GM23338 (cell line): ENCODE measurements around the gene CTNND2. TPM values are rescaled to one million over a fixed set of nuclear protein-coding genes. Genes with fewer than 3 reads are reported as not detected.

Experiments used
- ATAC-seq: fragments of 200-7000 bp; cut with Tn5 transposase; 3 replicates; pipeline ENCODE4 v1.9.1; 2020
- DNase-seq: peaks from one replicate; pipeline ENCODE4 v3.0.0-alpha.2; 2015; ENCODE audit warnings: low spot score
- H2AFZ ChIP-seq: fragments of 200-600 bp; sonication (generic); 2 replicates; pipeline ENCODE4 v1.8.0; 2016; ENCODE audit warnings: antibody characterized with exemption, mild to moderate bottlenecking, moderate library complexity
- H3F3A ChIP-seq: fragments of 200-600 bp; sonication (generic); replicated peaks from 2 replicates; pipeline ENCODE4 v1.8.0; 2017; ENCODE audit warnings: antibody characterized with exemption, mixed run types, low read depth
- H3K27ac ChIP-seq: fragments of 200-600 bp; sonication (generic); 2 replicates; pipeline ENCODE4 v1.6.1; 2016; ENCODE audit warnings: low read depth
- H3K27me3 ChIP-seq: fragments of 200-600 bp; sonication (generic); 2 replicates; pipeline ENCODE4 v1.8.0; 2016; ENCODE audit warnings: mild to moderate bottlenecking, mixed run types, moderate library complexity; ENCODE audit not compliant: insufficient read depth
- H3K36me3 ChIP-seq: fragments of 200-600 bp; sonication (generic); 2 replicates; pipeline ENCODE4 v1.8.0; 2016; ENCODE audit warnings: mild to moderate bottlenecking; ENCODE audit not compliant: insufficient read depth
- H3K4me1 ChIP-seq: fragments of 200-600 bp; sonication (generic); 2 replicates; pipeline ENCODE4 v1.8.0; 2016; ENCODE audit warnings: mild to moderate bottlenecking, moderate library complexity; ENCODE audit not compliant: insufficient read depth
- H3K4me2 ChIP-seq: fragments of 200-600 bp; sonication (generic); 2 replicates; pipeline ENCODE4 v1.7.1; 2017; ENCODE audit warnings: mixed run types
- H3K4me3 ChIP-seq: fragments of 200-600 bp; sonication (generic); 2 replicates; pipeline ENCODE4 v1.6.1; 2016; ENCODE audit warnings: mixed run types
- H3K79me2 ChIP-seq: fragments of 200-600 bp; sonication (generic); replicated peaks from 2 replicates; pipeline ENCODE4 v1.8.0; 2017; ENCODE audit warnings: mild to moderate bottlenecking; ENCODE audit not compliant: insufficient read depth
- H3K9me2 ChIP-seq: fragments of 200-600 bp; sonication (generic); 2 replicates; pipeline ENCODE4 v1.8.0; 2017; ENCODE audit not compliant: insufficient read depth
- H4K20me1 ChIP-seq: fragments of 200-600 bp; sonication (generic); replicated peaks from 2 replicates; pipeline ENCODE4 v1.8.0; 2017; ENCODE audit warnings: mild to moderate bottlenecking; ENCODE audit not compliant: insufficient read depth
- H3K27ac Mint-ChIP-seq: 2 replicates; pipeline ENCODE4 v1.8.0; 2020; ENCODE audit warnings: inconsistent platforms, mild to moderate bottlenecking, moderate library complexity, mixed read lengths
- H3K27me3 Mint-ChIP-seq: 3 replicates; pipeline ENCODE4 v1.8.0; 2022; ENCODE audit warnings: low read depth, mild to moderate bottlenecking, moderate library complexity, mixed read lengths, inconsistent platforms; ENCODE audit not compliant: insufficient read depth, poor library complexity
- H3K36me3 Mint-ChIP-seq: 3 replicates; pipeline ENCODE4 v1.8.0; 2021; ENCODE audit warnings: low read depth, mild to moderate bottlenecking, inconsistent platforms, moderate library complexity, mixed read lengths
- H3K4me1 Mint-ChIP-seq: 3 replicates; pipeline ENCODE4 v1.8.0; 2020; ENCODE audit warnings: mild to moderate bottlenecking, inconsistent platforms, mixed read lengths
- H3K4me3 Mint-ChIP-seq: 3 replicates; pipeline ENCODE4 v1.8.0; 2021; ENCODE audit warnings: moderate library complexity, mild to moderate bottlenecking, inconsistent platforms, mixed read lengths
- H3K9me3 Mint-ChIP-seq: 3 replicates; pipeline ENCODE4 v1.8.0; 2020; ENCODE audit warnings: moderate library complexity, mild to moderate bottlenecking, inconsistent platforms, mixed read lengths
- CTCF ChIP-seq, 2 experiments: fragments of 200-600 bp in 1 of 2; sonication (generic) in 1 of 2; conservative IDR thresholded peaks; 2 replicates each; pipeline versions ENCODE4 v1.5.1 to v1.6.1; 2016 to 2017; ENCODE audit warnings: antibody characterized with exemption in 2 of 2, low read depth in 2 of 2, mild to moderate bottlenecking in 2 of 2, moderate library complexity in 1 of 2
- ETS1 ChIP-seq: IDR thresholded peaks from 2 replicates; pipeline ENCODE4 v1.6.1; 2016; ENCODE audit warnings: antibody characterized with exemption
- EZH2 ChIP-seq: fragments of 200-600 bp; sonication (generic); IDR thresholded peaks from one replicate; pipeline ENCODE4 v1.8.0; 2017; ENCODE audit warnings: antibody characterized with exemption, mild to moderate bottlenecking, low read depth; ENCODE audit not compliant: unreplicated experiment
- EZH2phosphoT487 ChIP-seq: fragments of 200-600 bp; sonication (generic); IDR thresholded peaks from one replicate; pipeline ENCODE4 v1.8.1; 2018; ENCODE audit warnings: antibody characterized with exemption; ENCODE audit not compliant: unreplicated experiment
- POLR2AphosphoS5 ChIP-seq: IDR thresholded peaks from 2 replicates; pipeline ENCODE4 v1.6.1; 2016; ENCODE audit warnings: antibody characterized with exemption, low read depth
- REST ChIP-seq: IDR thresholded peaks from one replicate; pipeline ENCODE4 v1.6.1; 2018; ENCODE audit warnings: antibody characterized with exemption; ENCODE audit not compliant: unreplicated experiment
- STAT1 ChIP-seq: IDR thresholded peaks from one replicate; pipeline ENCODE4 v1.6.1; 2016; ENCODE audit warnings: antibody characterized with exemption; ENCODE audit not compliant: unreplicated experiment
- ZNF331 ChIP-seq: fragments of 250-450 bp; sonication (Bioruptor Pico); IDR thresholded peaks from 2 replicates; pipeline ENCODE4 v1.5.0; 2020; ENCODE audit warnings: low read depth, mild to moderate bottlenecking, moderate library complexity
- polyA plus RNA-seq: library from polyadenylated mRNA; unstranded; fragments of >200 nt; fragmentation: Nextera tagmentation; extraction: Ambion mirVana; gene quantifications from 2 replicates; pipeline ENCODE4 v1.2.1, GENCODE V29; 2016
- total RNA-seq: library from RNA; depleted of rRNA; stranded (reverse); fragments of >200 nt; shearing (Covaris generic); gene quantifications from 2 replicates; pipeline ENCODE4 v1.2.3, GENCODE V29; 2014

CTNND2 gene
- total and polyA plus RNA-seq, 2 experiments from 2014 or later = 5.1 to 7.0 TPM

GRCh38 chr5:11084111-11084510 lies 820.1 kb downstream of the CTNND2 start (continued):
- TF ChIP-seq ZNF331 = no peak
- TF ChIP-seq CTCF (conservative IDR thresholded peaks at IDR 0.05; ENCODE audit: low read depth in 2 of 2) = no peak
- TF ChIP-seq REST = no peak
- no peak for TF ChIP-seq STAT1
- TF ChIP-seq EZH2phosphoT487 = no peak
- TF ChIP-seq POLR2AphosphoS5 = no peak
- no peak for TF ChIP-seq EZH2

GRCh38 chr5:11082404-11082945 lies 821.8 kb downstream of the CTNND2 start:
- Mint-ChIP-seq H3K9me3 (peaks cover 2% of the 10 kb centered on the region; the same call in 2 of the 3 replicates), H3K27me3 (no peaks in the 10 kb centered on the region), H3K4me1 (no peaks in the 10 kb centered on the region; the same call in 2 of the 3 replicates), H3K27ac (0 out of 2 replicates have a peak overlapping the region, but pooled peaks have one; percentile 51), H3K36me3 (0 out of 3 replicates have a peak, but pooled peaks cover under 1% of the 10 kb centered on the region), H3K4me3 (no peak overlapping the region)
- Histone ChIP-seq H3K36me3 (no peaks in the 10 kb centered on the region), H2AFZ (peak overlapping the region; percentile 82; the same call in 1 of the 2 replicates), H3K4me3 (no peak overlapping the region), H3K9me2 (no peaks in the 10 kb centered on the region), H4K20me1 (no peaks in the 10 kb centered on the region), H3K4me2 (no peak overlapping the region), H3K4me1 (peaks cover 4% of the 10 kb centered on the region; the same call in 1 of the 2 replicates), H3F3A (no peaks in the 10 kb centered on the region), H3K27ac (no peak overlapping the region), H3K79me2 (no peaks in the 10 kb centered on the region), H3K27me3 (no peaks in the 10 kb centered on the region)
- ATAC-seq (no peak), DNase-seq (no peak)
- no peak for TF ChIP-seq ZNF331
- TF ChIP-seq ETS1 = no peak
- no peak for TF ChIP-seq REST
